WERI-Rb-1 (cell line): ENCODE results near the gene TBL1X.
"Not testable (repeated sequence)": the region's sequence is repeated elsewhere in the genome, so short reads cannot be mapped to it uniquely, and the experiment has no call there.

ENCODE experiments used
- DNase-seq: peaks from one replicate; pipeline ENCODE4 v3.0.0-alpha.2; 2020
- H3K27ac ChIP-seq: fragments of 250-450 bp; sonication (Bioruptor Pico); 2 replicates; pipeline ENCODE4 v1.5.1; 2020; ENCODE audit warnings: mild to moderate bottlenecking, moderate library complexity
- H3K27me3 ChIP-seq: fragments of 250-450 bp; sonication (Bioruptor Pico); 2 replicates; pipeline ENCODE4 v1.5.1; 2021; ENCODE audit warnings: mild to moderate bottlenecking, low read depth, moderate library complexity; ENCODE audit not compliant: insufficient read depth, severe bottlenecking
- H3K36me3 ChIP-seq: fragments of 250-450 bp; sonication (Bioruptor Pico); 2 replicates; pipeline ENCODE4 v1.5.1; 2020; ENCODE audit warnings: mild to moderate bottlenecking, moderate library complexity
- H3K4me3 ChIP-seq: 2 replicates; pipeline ENCODE4 v1.5.1; 2011; ENCODE audit warnings: low read depth, mild to moderate bottlenecking, control low read depth, low read length
- H3K9me3 ChIP-seq: fragments of 250-450 bp; sonication (Bioruptor Pico); 2 replicates; pipeline ENCODE4 v1.5.1; 2021; ENCODE audit warnings: mild to moderate bottlenecking, moderate library complexity; ENCODE audit not compliant: severe bottlenecking
- TF ChIP-seq, protein P1 (sequence below): IDR thresholded peaks from 2 replicates; pipeline ENCODE4 v1.5.1; 2011; ENCODE audit warnings: low read depth, mild to moderate bottlenecking, control low read depth, inconsistent platforms, low read length

The TBL1X gene

DNA sequence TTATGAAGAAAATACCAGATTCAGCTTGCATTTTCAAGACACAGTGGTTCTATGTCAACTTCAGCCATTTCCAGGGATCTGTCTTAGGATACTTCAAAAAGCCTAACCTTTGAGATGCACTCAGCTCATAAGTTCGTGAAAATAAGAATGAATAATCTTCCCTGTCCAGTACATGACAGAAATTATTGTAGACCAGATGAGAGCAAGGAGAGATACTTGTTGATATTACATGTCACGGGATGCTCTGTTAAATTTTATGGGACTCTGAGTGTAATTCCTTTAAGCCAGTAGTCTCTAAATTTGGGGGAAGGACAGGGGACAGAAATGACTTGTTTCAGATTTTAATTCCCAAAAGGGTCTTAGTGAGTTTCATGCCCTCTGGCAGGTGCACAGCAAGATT lies 8.8 kb downstream of the TBL1X start:
- Histone ChIP-seq H3K27ac (no peak overlapping the region), H3K36me3 (no peaks in the 10 kb centered on the region)
- TF ChIP-seq, protein P1, sequence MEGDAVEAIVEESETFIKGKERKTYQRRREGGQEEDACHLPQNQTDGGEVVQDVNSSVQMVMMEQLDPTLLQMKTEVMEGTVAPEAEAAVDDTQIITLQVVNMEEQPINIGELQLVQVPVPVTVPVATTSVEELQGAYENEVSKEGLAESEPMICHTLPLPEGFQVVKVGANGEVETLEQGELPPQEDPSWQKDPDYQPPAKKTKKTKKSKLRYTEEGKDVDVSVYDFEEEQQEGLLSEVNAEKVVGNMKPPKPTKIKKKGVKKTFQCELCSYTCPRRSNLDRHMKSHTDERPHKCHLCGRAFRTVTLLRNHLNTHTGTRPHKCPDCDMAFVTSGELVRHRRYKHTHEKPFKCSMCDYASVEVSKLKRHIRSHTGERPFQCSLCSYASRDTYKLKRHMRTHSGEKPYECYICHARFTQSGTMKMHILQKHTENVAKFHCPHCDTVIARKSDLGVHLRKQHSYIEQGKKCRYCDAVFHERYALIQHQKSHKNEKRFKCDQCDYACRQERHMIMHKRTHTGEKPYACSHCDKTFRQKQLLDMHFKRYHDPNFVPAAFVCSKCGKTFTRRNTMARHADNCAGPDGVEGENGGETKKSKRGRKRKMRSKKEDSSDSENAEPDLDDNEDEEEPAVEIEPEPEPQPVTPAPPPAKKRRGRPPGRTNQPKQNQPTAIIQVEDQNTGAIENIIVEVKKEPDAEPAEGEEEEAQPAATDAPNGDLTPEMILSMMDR: no peak

DNA sequence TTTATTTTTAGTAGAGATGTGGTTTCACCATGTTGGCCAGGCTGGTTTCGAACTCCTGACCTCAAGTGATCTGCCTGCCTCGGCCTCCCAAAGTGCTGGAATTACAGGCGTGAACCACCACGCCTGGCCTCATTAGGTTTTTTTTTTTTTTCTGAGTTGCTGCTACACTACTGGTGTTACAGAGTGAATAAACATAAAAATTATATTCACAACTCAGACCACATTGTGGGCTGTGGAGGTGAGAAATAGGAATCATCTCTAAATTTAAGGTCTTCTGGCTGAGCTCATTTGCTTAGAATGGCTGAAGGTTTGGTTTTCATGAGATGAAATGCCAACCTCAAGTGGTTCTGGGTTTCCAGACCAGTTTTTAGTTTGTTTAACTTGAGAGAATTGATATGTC lies 10.6 kb downstream of the TBL1X start:
- peaks cover 22% of the 10 kb centered on the region for H3K27me3 ChIP-seq
- DNase-seq, H3K36me3 ChIP-seq, H3K27ac ChIP-seq, H3K9me3 ChIP-seq, H3K4me3 ChIP-seq: not testable (repeated sequence)

More for the DNA sequence above, 8.8 kb downstream of the TBL1X start:
- Histone ChIP-seq H3K4me3 (no peak overlapping the region), H3K9me3 (no peaks in the 10 kb centered on the region), H3K27me3 (peaks cover 24% of the 10 kb centered on the region)
- DNase-seq: no peak

DNA sequence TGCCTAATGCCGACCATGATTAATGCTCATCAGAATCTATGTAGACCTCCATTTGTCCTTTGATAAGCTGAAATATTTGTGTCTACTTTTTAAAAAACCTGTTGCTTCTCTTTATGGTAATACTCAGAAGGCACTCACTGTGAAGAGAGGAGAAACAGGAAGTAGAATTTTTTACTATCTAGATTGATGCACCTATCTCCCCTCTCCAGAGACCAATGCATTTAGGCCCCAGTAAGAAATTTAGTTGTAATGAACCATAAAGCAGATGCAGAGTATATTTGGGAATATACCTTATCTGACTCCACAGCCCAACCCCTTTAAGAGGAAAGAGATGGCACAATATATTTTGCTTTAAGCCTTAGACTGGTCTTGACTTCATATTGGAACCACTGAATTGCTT lies 11.1 kb downstream of the TBL1X start:
- TF ChIP-seq, protein P1: no peak
- H3K27ac ChIP-seq: no peak overlapping the region
- no peaks in the 10 kb centered on the region for H3K36me3 ChIP-seq
- H3K9me3 ChIP-seq: no peaks in the 10 kb centered on the region
- DNase-seq: no peak
- no peak overlapping the region for H3K4me3 ChIP-seq
- H3K27me3 ChIP-seq: peaks cover 21% of the 10 kb centered on the region

DNA sequence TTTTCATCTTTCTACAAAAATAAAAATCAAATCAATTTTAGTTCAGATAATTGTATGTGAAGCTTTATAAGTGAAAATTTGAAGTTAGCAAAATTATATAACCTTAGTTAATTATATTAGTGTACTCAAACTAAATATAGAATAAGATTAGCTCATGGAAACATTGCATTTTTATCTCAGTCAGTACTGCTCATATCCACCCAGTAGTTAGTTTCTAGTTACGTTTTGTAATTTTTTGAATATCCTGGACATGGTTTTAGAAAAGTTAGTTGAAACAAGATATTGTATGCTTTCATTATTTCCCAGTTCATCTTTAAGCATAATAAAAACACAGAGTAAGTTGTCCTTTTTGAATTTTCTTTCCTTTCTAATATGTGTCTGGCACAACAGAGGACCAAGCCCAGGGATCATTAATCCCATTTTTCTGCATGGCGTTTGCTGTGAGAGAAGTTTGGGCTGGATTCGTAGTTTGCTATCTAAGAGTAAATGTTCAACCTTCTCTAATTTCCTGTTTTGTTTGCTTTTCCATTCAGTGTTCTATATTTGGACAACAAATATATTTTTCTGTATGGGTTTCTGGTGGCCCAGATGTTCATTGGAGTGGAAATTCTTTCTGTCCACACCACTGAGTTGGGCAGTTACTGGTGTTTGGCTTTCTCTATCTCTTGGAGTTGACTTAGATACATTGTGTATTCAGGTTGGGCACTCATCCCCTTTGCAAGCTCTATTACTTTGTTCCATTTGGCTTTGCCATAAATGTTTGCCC lies 12.1 kb downstream of the TBL1X start:
- no peak overlapping the region for H3K27ac ChIP-seq
- no peaks in the 10 kb centered on the region for H3K9me3 ChIP-seq
- H3K27me3 ChIP-seq: peaks cover 21% of the 10 kb centered on the region
- DNase-seq: no peak
- no peak overlapping the region for H3K4me3 ChIP-seq
- no peaks in the 10 kb centered on the region for H3K36me3 ChIP-seq
- TF ChIP-seq, protein P1: no peak

DNA sequence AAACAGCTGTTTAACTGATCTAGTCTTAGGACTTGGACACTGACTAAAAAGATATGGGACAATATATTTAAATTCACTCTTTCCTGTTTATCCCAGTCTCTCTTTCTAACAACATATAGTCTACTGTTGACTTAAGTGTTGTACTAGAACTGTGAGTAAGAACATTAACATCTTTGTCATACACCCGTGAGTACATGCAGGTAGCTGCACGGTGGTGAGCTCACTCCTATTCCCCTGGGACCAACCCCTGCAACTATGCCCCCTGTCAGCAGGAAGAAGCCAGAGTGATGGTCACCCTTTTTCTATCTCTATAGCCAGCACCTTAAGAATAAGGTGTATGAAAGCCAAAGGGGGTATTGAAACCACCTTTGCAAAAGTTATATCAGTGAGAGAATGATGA lies 17.6 kb downstream of the TBL1X start:
- Histone ChIP-seq H3K4me3 (no peak overlapping the region), H3K27ac (no peak overlapping the region), H3K36me3 (no peaks in the 10 kb centered on the region), H3K27me3 (peaks cover 16% of the 10 kb centered on the region), H3K9me3 (no peaks in the 10 kb centered on the region)
- no peak for DNase-seq
- TF ChIP-seq, protein P1: no peak

DNA sequence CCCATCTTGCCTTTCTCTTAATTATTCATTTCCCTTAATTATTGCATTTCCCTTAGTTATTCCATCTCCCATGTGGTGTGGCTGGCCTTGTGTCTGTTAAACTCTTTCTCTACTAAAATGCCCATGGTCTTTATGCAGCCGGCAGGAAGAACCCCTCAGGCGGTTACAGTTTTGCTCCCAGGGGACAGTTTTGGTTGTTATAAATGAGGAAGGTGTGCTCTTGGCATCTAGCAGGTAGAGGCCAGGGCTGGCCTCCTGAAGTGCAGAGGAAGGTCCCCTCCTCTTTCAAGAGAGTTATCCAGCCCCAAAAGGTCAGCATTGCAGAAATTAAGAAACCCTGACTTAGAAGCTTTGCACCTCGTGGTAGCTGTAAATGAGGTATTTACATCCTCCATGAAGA lies 18.0 kb downstream of the TBL1X start:
- TF ChIP-seq, protein P1: no peak
- DNase-seq: no peak
- no peak overlapping the region for H3K4me3 ChIP-seq
- no peak overlapping the region for H3K27ac ChIP-seq
- no peaks in the 10 kb centered on the region for H3K9me3 ChIP-seq
- H3K27me3 ChIP-seq: peaks cover 16% of the 10 kb centered on the region
- no peaks in the 10 kb centered on the region for H3K36me3 ChIP-seq
